RCC 7860 (cell line): ENCODE data around the gene ATP1B4.

Experiments used
- DNase-seq: peaks from one replicate; pipeline ENCODE4 v3.0.0-alpha.2; 2015; ENCODE audit warnings: low spot score
- FAIRE-seq: peaks from 2 replicates; lab custom pipeline; 2012; peaks lifted over from hg19 to GRCh38; lab: Jason Lieb, UNC

ATP1B4 gene

GRCh38 chrX:120372667-120373370 lies 10.9 kb downstream of the ATP1B4 start:
- FAIRE-seq (no peak), DNase-seq (no peak)

GRCh38 chrX:120377179-120377578 lies 15.3 kb downstream of the ATP1B4 start:
- DNase-seq (no peak), FAIRE-seq (no peak)

GRCh38 chrX:120377715-120378114 lies 15.8 kb downstream of the ATP1B4 start:
- no peak for FAIRE-seq
- no peak for DNase-seq

GRCh38 chrX:120378570-120378969 lies 16.7 kb downstream of the ATP1B4 start:
- DNase-seq (no peak), FAIRE-seq (no peak)

- FAIRE-seq (no peak), DNase-seq (no peak)
These were observed 18.2 kb downstream of the ATP1B4 start for GRCh38 chrX:120379937-120380681.

- peak; percentile 13 for DNase-seq
- FAIRE-seq, result peak; percentile 52
These were observed 18.8 kb downstream of the ATP1B4 start for GRCh38 chrX:120380699-120381098.

GRCh38 chrX:120401301-120401700 lies 39.4 kb downstream of the ATP1B4 start:
- FAIRE-seq, result no peak
- no peak for DNase-seq

- FAIRE-seq, result no peak
- no peak for DNase-seq
These were observed 40.5 kb downstream of the ATP1B4 start for GRCh38 chrX:120402369-120402768.

GRCh38 chrX:120406638-120407037 lies 44.7 kb downstream of the ATP1B4 start:
- DNase-seq (no peak), FAIRE-seq (no peak)

- FAIRE-seq (no peak), DNase-seq (no peak)
These were observed 46.3 kb downstream of the ATP1B4 start for GRCh38 chrX:120408168-120408567.

- no peak for DNase-seq
- FAIRE-seq, result no peak
These were observed 57.6 kb downstream of the ATP1B4 start for GRCh38 chrX:120419463-120419862.

GRCh38 chrX:120426599-120426998 lies 64.7 kb downstream of the ATP1B4 start:
- no peak for DNase-seq
- no peak for FAIRE-seq

- FAIRE-seq (no peak), DNase-seq (no peak)
These were observed 66.4 kb downstream of the ATP1B4 start for GRCh38 chrX:120428309-120428708.

- FAIRE-seq (no peak), DNase-seq (no peak)
These were observed 68.1 kb downstream of the ATP1B4 start for GRCh38 chrX:120429776-120430540.
